OCI-LY1 (cell line): ENCODE results near the gene MPDU1.

Experiments used
- H2AFZ ChIP-seq: fragments of 200-600 bp; sonication (generic), shearing (Covaris generic); 2 replicates; pipeline ENCODE4 v1.6.0; 2014; ENCODE audit warnings: antibody characterized with exemption, mild to moderate bottlenecking, low read length
- H3F3A ChIP-seq: fragments of 200-600 bp; sonication (generic), shearing (Covaris generic); 2 replicates; pipeline ENCODE4 v1.6.0; 2014; ENCODE audit warnings: mild to moderate bottlenecking, antibody characterized with exemption, low read length, moderate library complexity; ENCODE audit not compliant: insufficient read depth
- H3K27ac ChIP-seq: fragments of 200-600 bp; sonication (generic); 2 replicates; pipeline ENCODE4 v1.5.1; 2014; ENCODE audit warnings: low read length, mixed run types, mild to moderate bottlenecking, low read depth; ENCODE audit not compliant: poor library complexity, severe bottlenecking
- H3K27me3 ChIP-seq: fragments of 200-600 bp; sonication (generic); 2 replicates; pipeline ENCODE4 v1.6.0; 2014; ENCODE audit warnings: antibody characterized with exemption, mild to moderate bottlenecking, low read length, moderate library complexity; ENCODE audit not compliant: insufficient read depth
- H3K36me3 ChIP-seq: fragments of 200-600 bp; sonication (generic); 2 replicates; pipeline ENCODE4 v1.6.1; 2014; ENCODE audit warnings: mild to moderate bottlenecking, antibody characterized with exemption, low read length, moderate library complexity, mixed read lengths; ENCODE audit not compliant: insufficient read depth
- H3K4me1 ChIP-seq: fragments of 200-600 bp; sonication (generic); 2 replicates; pipeline ENCODE4 v1.5.1; 2014; ENCODE audit warnings: mild to moderate bottlenecking, low read length, moderate library complexity; ENCODE audit not compliant: insufficient read depth, severe bottlenecking
- H3K4me2 ChIP-seq: fragments of 200-600 bp; sonication (generic), shearing (Covaris generic); 2 replicates; pipeline ENCODE4 v1.6.1; 2014; ENCODE audit warnings: low read length
- H3K4me3 ChIP-seq: fragments of 200-600 bp; sonication (generic); 2 replicates; pipeline ENCODE4 v1.5.1; 2014; ENCODE audit warnings: low read length, low read depth, mild to moderate bottlenecking, mixed read lengths; ENCODE audit not compliant: poor library complexity, severe bottlenecking
- H3K79me2 ChIP-seq: fragments of 200-600 bp; shearing (Covaris generic); 2 replicates; pipeline ENCODE4 v1.6.1; 2016; ENCODE audit warnings: mixed run types, low read length, mixed read lengths; ENCODE audit not compliant: insufficient read depth
- H3K9ac ChIP-seq: fragments of 200-600 bp; sonication (generic), shearing (Covaris generic); 2 replicates; pipeline ENCODE4 v1.6.1; 2014; ENCODE audit warnings: mild to moderate bottlenecking, low read length, mixed read lengths
- H3K9me2 ChIP-seq: fragments of 200-600 bp; sonication (generic), shearing (Covaris generic); 2 replicates; pipeline ENCODE4 v1.6.1; 2014; ENCODE audit warnings: low read depth, mild to moderate bottlenecking, low read length, mixed read lengths
- H3K9me3 ChIP-seq: fragments of 200-600 bp; shearing (Covaris generic); 2 replicates; pipeline ENCODE4 v1.6.1; 2014; ENCODE audit warnings: low read length, mixed read lengths
- H4K20me1 ChIP-seq: fragments of 200-600 bp; sonication (generic), shearing (Covaris generic); 2 replicates; pipeline ENCODE4 v1.6.0; 2016; ENCODE audit warnings: mild to moderate bottlenecking, low read length; ENCODE audit not compliant: insufficient read depth
- EZH2 ChIP-seq: fragments of 200-600 bp; sonication (generic), shearing (Covaris generic); IDR thresholded peaks from 2 replicates; pipeline ENCODE4 v1.8.0; 2017; ENCODE audit warnings: borderline replicate concordance, mixed run types, mild to moderate bottlenecking, antibody characterized with exemption, low read length, moderate library complexity, mixed read lengths
- TF ChIP-seq, protein P1 (sequence below): fragments of 200-600 bp; sonication (generic), shearing (Covaris generic); IDR thresholded peaks from 2 replicates; pipeline ENCODE4 v1.5.1; 2017; ENCODE audit warnings: mild to moderate bottlenecking, antibody characterized with exemption, low read length, moderate library complexity, mixed read lengths

Gene MPDU1

DNA sequence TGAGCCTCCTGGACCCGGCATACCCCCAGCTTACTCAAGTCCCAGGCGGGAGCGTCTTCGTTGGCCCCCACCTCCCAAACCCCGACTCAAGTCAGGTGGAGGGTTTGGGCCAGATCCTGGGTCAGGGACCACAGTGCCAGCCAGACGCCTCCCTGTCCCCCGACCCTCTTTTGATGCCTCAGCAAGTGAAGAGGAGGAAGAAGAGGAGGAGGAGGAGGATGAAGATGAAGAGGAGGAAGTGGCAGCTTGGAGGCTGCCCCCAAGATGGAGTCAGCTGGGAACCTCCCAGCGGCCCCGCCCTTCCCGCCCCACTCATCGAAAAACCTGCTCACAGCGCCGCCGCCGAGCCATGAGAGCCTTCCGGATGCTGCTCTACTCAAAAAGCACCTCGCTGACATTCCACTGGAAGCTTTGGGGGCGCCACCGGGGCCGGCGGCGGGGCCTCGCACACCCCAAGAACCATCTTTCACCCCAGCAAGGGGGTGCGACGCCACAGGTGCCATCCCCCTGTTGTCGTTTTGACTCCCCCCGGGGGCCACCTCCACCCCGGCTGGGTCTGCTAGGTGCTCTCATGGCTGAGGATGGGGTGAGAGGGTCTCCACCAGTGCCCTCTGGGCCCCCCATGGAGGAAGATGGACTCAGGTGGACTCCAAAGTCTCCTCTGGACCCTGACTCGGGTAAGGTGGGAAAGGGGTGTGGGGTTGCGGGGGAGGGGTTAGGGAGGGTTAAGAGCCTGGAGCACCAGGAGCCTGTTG lies 20.4 kb upstream of the MPDU1 start:
- Histone ChIP-seq H3K9me2 (no peaks in the 10 kb centered on the region), H3K9me3 (no peaks in the 10 kb centered on the region), H3K4me2 (peak overlapping the region; percentile 89), H3K36me3 (peaks cover 45% of the 10 kb centered on the region), H3K79me2 (peaks cover 9% of the 10 kb centered on the region; the same call in 1 of the 2 replicates), H3F3A (no peaks in the 10 kb centered on the region), H3K27ac (no peak overlapping the region), H3K4me1 (peaks cover 28% of the 10 kb centered on the region), H3K9ac (peak overlapping the region; percentile 93), H3K4me3 (peak overlapping the region; percentile 77), H2AFZ (no peak overlapping the region), H3K27me3 (peaks cover 8% of the 10 kb centered on the region; the same call in 1 of the 2 replicates), H4K20me1 (no peaks in the 10 kb centered on the region)
- no peak for TF ChIP-seq EZH2
- TF ChIP-seq, protein P1, sequence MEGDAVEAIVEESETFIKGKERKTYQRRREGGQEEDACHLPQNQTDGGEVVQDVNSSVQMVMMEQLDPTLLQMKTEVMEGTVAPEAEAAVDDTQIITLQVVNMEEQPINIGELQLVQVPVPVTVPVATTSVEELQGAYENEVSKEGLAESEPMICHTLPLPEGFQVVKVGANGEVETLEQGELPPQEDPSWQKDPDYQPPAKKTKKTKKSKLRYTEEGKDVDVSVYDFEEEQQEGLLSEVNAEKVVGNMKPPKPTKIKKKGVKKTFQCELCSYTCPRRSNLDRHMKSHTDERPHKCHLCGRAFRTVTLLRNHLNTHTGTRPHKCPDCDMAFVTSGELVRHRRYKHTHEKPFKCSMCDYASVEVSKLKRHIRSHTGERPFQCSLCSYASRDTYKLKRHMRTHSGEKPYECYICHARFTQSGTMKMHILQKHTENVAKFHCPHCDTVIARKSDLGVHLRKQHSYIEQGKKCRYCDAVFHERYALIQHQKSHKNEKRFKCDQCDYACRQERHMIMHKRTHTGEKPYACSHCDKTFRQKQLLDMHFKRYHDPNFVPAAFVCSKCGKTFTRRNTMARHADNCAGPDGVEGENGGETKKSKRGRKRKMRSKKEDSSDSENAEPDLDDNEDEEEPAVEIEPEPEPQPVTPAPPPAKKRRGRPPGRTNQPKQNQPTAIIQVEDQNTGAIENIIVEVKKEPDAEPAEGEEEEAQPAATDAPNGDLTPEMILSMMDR: no peak

DNA sequence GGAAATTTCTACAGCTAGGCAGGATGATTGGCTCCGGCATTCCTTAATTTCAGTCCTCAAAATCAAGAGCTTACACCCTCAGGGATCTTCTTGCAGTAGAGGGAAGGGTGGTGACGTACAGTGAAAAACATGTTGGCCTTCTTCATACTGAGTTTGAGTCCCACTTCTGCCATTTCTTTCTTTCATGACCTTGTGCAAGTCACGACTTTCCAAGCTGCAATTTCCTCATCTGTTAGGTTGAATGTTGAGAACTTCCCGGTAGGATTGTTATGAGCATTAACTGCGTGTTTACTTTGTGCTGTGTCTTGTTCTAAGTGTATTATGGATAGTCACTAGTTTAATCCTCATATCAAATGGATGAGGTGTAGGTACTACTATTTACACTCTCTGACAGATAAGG lies 14.1 kb upstream of the MPDU1 start:
- no peak overlapping the region for H3K4me3 ChIP-seq
- H3K9me2 ChIP-seq: no peaks in the 10 kb centered on the region
- H3K4me2 ChIP-seq: no peak overlapping the region
- no peaks in the 10 kb centered on the region for H3K9me3 ChIP-seq
- no peak for TF ChIP-seq EZH2
- TF ChIP-seq, protein P1: no peak
- peaks cover 15% of the 10 kb centered on the region for H3K4me1 ChIP-seq
- no peak overlapping the region for H2AFZ ChIP-seq
- H4K20me1 ChIP-seq: no peaks in the 10 kb centered on the region
- no peak overlapping the region for H3K9ac ChIP-seq
- no peak overlapping the region for H3K27ac ChIP-seq
- no peaks in the 10 kb centered on the region for H3K27me3 ChIP-seq
- H3K36me3 ChIP-seq: peaks cover 84% of the 10 kb centered on the region
- 0 out of 2 replicates have a peak, but pooled peaks cover 6% of the 10 kb centered on the region for H3F3A ChIP-seq
- H3K79me2 ChIP-seq: peaks cover 19% of the 10 kb centered on the region

DNA sequence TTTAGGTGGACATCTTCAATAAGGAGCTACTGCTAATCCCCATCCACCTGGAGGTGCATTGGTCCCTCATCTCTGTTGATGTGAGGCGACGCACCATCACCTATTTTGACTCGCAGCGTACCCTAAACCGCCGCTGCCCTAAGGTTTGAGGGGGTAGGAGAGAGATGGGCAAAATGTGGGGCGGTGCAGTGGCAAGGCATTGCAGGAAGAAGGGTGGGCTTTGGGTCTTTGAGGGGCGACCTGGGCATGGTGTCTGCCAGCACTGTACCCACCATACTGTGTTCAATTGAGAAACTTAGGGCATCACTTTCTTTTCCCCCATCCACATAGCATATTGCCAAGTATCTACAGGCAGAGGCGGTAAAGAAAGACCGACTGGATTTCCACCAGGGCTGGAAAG lies 13.3 kb upstream of the MPDU1 start:
- no peak overlapping the region for H3K4me2 ChIP-seq
- peaks cover 84% of the 10 kb centered on the region for H3K36me3 ChIP-seq
- no peaks in the 10 kb centered on the region for H3K27me3 ChIP-seq
- no peak for TF ChIP-seq EZH2
- TF ChIP-seq, protein P1: no peak
- H3K79me2 ChIP-seq: peaks cover 27% of the 10 kb centered on the region
- peaks cover 10% of the 10 kb centered on the region; the same call in 1 of the 2 replicates for H3F3A ChIP-seq
- no peak overlapping the region for H3K4me3 ChIP-seq
- no peak overlapping the region for H3K27ac ChIP-seq
- H4K20me1 ChIP-seq: peaks cover 5% of the 10 kb centered on the region; the same call in 1 of the 2 replicates
- H2AFZ ChIP-seq: no peak overlapping the region
- H3K9me2 ChIP-seq: no peaks in the 10 kb centered on the region
- peaks cover 22% of the 10 kb centered on the region for H3K4me1 ChIP-seq
- no peaks in the 10 kb centered on the region for H3K9me3 ChIP-seq
- H3K9ac ChIP-seq: no peak overlapping the region
